Measurements from ENCODE around the gene TAS2R20. TPM values are rescaled to one million over a fixed set of nuclear protein-coding genes. Genes with fewer than 3 reads are reported as not detected.

Gene TAS2R20
- total RNA-seq, 1 experiment from 2014 or later: 1.3 TPM

DNA sequence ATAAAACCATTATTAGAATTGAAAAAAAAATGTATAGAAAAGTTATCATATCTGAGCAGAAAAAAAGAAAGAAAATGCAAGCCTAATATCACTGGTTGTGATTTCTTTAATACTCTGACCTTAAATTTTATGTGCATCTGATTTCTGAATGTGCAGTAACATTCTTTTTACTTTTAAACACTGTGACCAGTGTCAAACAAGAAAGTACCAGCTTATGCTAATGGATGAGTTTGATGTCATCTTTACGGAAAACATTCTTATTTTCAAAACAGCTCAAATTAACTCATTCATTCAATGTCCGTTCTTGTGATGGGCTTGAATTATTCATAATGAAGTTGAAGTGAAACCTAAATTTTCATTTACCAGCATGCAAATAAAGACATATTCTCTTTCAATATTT lies 11.3 kb downstream of the TAS2R20 start, which contains the start of gene TAS2R50:
Gene TAS2R50, minus strand, starts transcription at position 101 of the 400 bp plus-strand sequence. Its CDS starts 52 bp downstream, at position 49.
- H4K5ac ChIP-seq (ENCODE audit: insufficient read length, low read depth, low read length): no peak within 1 kb of the TSS

More for the DNA sequence above, 11.3 kb downstream of the TAS2R20 start, which contains the start of gene TAS2R50:
- no peaks in the 10 kb centered on the region for H3K23me2 ChIP-seq (ENCODE audit: insufficient read length, low read depth, low read length, poor library complexity, severe bottlenecking)
- no peak within 1 kb of the TSS for H3K4me3 Mint-ChIP-seq
- no peak within 1 kb of the TSS for H3K4me2 ChIP-seq (ENCODE audit: insufficient read depth, insufficient read length, low read length)
- no peak within 1 kb of the TSS for H2BK12ac ChIP-seq (ENCODE audit: insufficient read length, low read depth, low read length)
- H3K36me3 Mint-ChIP-seq (ENCODE audit: insufficient read depth in 1 of 3, low read depth in 3 of 3): peaks cover 9 to 13% (median 11%) of the 10 kb centered on the region in 3 experiments; a peak in 6 of 7 replicates
- no CpG with 5 or more reads among the region's 2 CpGs for WGBS (ENCODE audit: extremely low coverage, insufficient read length, low lambda C conversion rate)
- peaks cover 9% of the 10 kb centered on the region for H3K9me3 ChIP-seq (ENCODE audit: control insufficient read depth, low read depth, low read length)
- no peak within 1 kb of the TSS for H2BK15ac ChIP-seq (ENCODE audit: low read depth, low read length)
- H2BK120ac ChIP-seq (ENCODE audit: low read depth, low read length, poor library complexity, severe bottlenecking): no peak within 1 kb of the TSS
- H3K79me2 ChIP-seq (ENCODE audit: insufficient read depth, low read length): no peaks in the 10 kb centered on the region
- no peak within 1 kb of the TSS for H2AFZ ChIP-seq (ENCODE audit: low read length)
- H4K8ac ChIP-seq (replicated peaks; ENCODE audit: insufficient read length, low read depth, low read length): no peak within 1 kb of the TSS
- H3T11ph ChIP-seq (ENCODE audit: low read length): no peak within 1 kb of the TSS
- H4K91ac ChIP-seq (ENCODE audit: insufficient read length, low read depth, low read length): no peak within 1 kb of the TSS
- H3K9me3 Mint-ChIP-seq: peaks cover 4 to 7% of the 10 kb centered on the region in 2 experiments; a peak in 3 of 5 replicates
- H3K27me3 Mint-ChIP-seq (ENCODE audit: low read depth): no peaks in the 10 kb centered on the region
- no peaks in the 10 kb centered on the region for H3K79me1 ChIP-seq (ENCODE audit: insufficient read depth, low read depth, low read length, poor library complexity, severe bottlenecking)
- H3K4me1 ChIP-seq (ENCODE audit: insufficient read depth, low read length): no peaks in the 10 kb centered on the region
- H3K4me1 Mint-ChIP-seq: peaks cover 5% of the 10 kb centered on the region in 2 experiments; a peak in 2 of 4 replicates
- no peak within 1 kb of the TSS for H3K27ac Mint-ChIP-seq
- H2BK20ac ChIP-seq (ENCODE audit: low read depth, low read length, poor library complexity, severe bottlenecking): no peak within 1 kb of the TSS
- H3K23ac ChIP-seq (ENCODE audit: insufficient read length, low read depth, low read length): no peak within 1 kb of the TSS
- H2AK5ac ChIP-seq (ENCODE audit: insufficient read length, low read length): no peak within 1 kb of the TSS
- no peak within 1 kb of the TSS for H3K56ac ChIP-seq (ENCODE audit: insufficient read length, low read depth, low read length)
- H3K9ac ChIP-seq (ENCODE audit: extremely low read depth, insufficient read length, low read length): no peak within 1 kb of the TSS
- H3K14ac ChIP-seq (ENCODE audit: insufficient read depth, low read length): no peak within 1 kb of the TSS
- no peak within 1 kb of the TSS for H3K27ac ChIP-seq (ENCODE audit: insufficient read length, low read depth, low read length)
- no peaks in the 10 kb centered on the region for H3K27me3 ChIP-seq (ENCODE audit: insufficient read depth, low read length)
- DNase-seq: no peak
- no peaks in the 10 kb centered on the region for H4K20me1 ChIP-seq (ENCODE audit: control insufficient read depth, insufficient read depth, insufficient read length)
- no peak within 1 kb of the TSS for H3K4ac ChIP-seq (ENCODE audit: low read depth, low read length)
- H2BK5ac ChIP-seq (ENCODE audit: insufficient read length, low read length): no peak within 1 kb of the TSS
- no peak within 1 kb of the TSS for H3K18ac ChIP-seq (ENCODE audit: insufficient read length, low read depth, low read length)
- TF ChIP-seq, protein P1, sequence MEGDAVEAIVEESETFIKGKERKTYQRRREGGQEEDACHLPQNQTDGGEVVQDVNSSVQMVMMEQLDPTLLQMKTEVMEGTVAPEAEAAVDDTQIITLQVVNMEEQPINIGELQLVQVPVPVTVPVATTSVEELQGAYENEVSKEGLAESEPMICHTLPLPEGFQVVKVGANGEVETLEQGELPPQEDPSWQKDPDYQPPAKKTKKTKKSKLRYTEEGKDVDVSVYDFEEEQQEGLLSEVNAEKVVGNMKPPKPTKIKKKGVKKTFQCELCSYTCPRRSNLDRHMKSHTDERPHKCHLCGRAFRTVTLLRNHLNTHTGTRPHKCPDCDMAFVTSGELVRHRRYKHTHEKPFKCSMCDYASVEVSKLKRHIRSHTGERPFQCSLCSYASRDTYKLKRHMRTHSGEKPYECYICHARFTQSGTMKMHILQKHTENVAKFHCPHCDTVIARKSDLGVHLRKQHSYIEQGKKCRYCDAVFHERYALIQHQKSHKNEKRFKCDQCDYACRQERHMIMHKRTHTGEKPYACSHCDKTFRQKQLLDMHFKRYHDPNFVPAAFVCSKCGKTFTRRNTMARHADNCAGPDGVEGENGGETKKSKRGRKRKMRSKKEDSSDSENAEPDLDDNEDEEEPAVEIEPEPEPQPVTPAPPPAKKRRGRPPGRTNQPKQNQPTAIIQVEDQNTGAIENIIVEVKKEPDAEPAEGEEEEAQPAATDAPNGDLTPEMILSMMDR (conservative IDR thresholded peaks at IDR 0.05): no peak
